ACHN (cell line): ENCODE data around the gene SUMO1.

Experiments
- DNase-seq: peaks from one replicate; pipeline ENCODE4 v3.0.0-alpha.2; 2015
- in situ Hi-C: cut with HindIII; loops from 2 replicates; pipeline ENCODE4 v1.10.0; 2017; ENCODE audit warnings: low sequenced_read_pairs, low pct_ligation_motif_present, low pct_unique_long_range_greater_than_20kb

Gene SUMO1

GRCh38 chr2:202164411-202164810, 74.0 kb downstream of the SUMO1 start:
- in situ Hi-C loops = no loop called here
- no peak for DNase-seq

- DNase-seq = no peak
- in situ Hi-C loops = no loop called here
These were observed 77.1 kb downstream of the SUMO1 start for GRCh38 chr2:202161151-202161835.

GRCh38 chr2:202158796-202159195, 79.6 kb downstream of the SUMO1 start:
- in situ Hi-C loops = no loop called here
- no peak for DNase-seq

DNA sequence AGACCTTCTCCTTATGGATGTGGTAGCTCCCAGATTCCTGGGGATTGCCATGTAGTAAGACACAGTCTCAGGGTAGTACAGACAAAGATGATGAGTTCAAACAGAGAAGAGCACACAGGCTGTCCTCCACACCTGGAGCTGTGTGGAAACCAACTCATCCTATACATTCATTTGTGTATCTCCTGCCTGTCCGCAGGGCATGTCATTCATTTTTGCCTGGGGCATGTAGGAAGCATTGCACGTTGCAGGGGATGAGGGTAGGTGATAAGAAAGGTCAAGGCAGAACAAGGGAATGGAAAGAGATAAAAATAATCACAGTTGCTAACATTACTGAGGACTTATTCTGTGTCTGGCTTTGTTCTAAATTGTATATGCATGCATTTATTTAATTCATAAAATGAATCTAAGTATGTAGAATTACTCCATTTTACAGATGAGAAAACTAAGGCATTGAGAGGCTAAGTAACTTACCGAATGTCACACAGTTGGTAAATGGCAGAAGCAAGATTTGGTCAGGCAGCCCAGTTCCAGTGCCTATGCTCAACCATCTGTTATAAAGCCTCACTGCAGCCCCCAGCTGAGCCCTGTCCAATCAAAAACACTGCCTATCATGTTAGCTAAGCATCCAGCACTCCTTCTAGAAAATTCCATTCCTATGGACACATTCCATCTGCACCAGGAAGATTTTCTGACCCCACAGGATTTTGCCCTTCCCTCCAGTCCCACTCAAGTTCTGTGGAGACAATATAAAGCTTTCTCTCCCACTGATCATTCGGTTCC, 81.0 kb downstream of the SUMO1 start:
- in situ Hi-C loops = no loop called here
- DNase-seq = no peak
